IMR-90 (cell line): ENCODE measurements around the gene TP73. TPM values are rescaled to one million over a fixed set of nuclear protein-coding genes. Genes with fewer than 3 reads are reported as not detected.

Experiments
- ATAC-seq: fragments of 200-7000 bp; cut with Tn5 transposase; 2 replicates; pipeline ENCODE4 v1.9.1; 2020; ENCODE audit warnings: low read depth, mild to moderate bottlenecking, moderate library complexity
- BruUV-seq: library from RNA; stranded (reverse); fragments of 400-500 nt; replicated peaks from 2 replicates; lab custom pipeline; 2021; lab: Mats Ljungman, UMichigan
- CTCF ChIA-PET: fragments of 300-600 bp; formaldehyde crosslinking; extraction: SDS; loops from one replicate; lab custom pipeline; 2021; ENCODE audit warnings: antibody characterized with exemption; lab: Yijun Ruan, JAX
- POLR2A ChIA-PET: fragments of 300-600 bp; sonication (Branson Sonifier 250); formaldehyde crosslinking; loops from one replicate; lab custom pipeline; 2022; ENCODE audit warnings: antibody characterized with exemption; ENCODE audit not compliant: unreplicated experiment; lab: Charles Lee
- DNase-seq: peaks from one replicate; pipeline ENCODE4 v3.0.0; 2013
- H2AFZ ChIP-seq: replicated peaks from 2 replicates; pipeline ENCODE3; 2013; ENCODE audit warnings: low read length, mild to moderate bottlenecking; ENCODE audit not compliant: poor library complexity
- H2AK5ac ChIP-seq: 2 replicates; pipeline ENCODE4 v1.6.1; 2013; ENCODE audit warnings: low read depth, low read length, inconsistent platforms
- H2AK9ac ChIP-seq: replicated peaks from 2 replicates; pipeline ENCODE3; 2013; ENCODE audit warnings: mild to moderate bottlenecking, low read depth, low read length, moderate library complexity; ENCODE audit not compliant: poor library complexity
- H2BK120ac ChIP-seq: 2 replicates; pipeline ENCODE4 v1.6.1; 2013; ENCODE audit warnings: low read depth, low read length, inconsistent platforms
- H2BK15ac ChIP-seq: 3 replicates; pipeline ENCODE4 v1.6.1; 2013; ENCODE audit warnings: low read depth, low read length, inconsistent platforms
- H2BK20ac ChIP-seq: 2 replicates; pipeline ENCODE4 v1.6.1; 2013; ENCODE audit warnings: low read depth, mild to moderate bottlenecking, inconsistent platforms, low read length, moderate library complexity
- H2BK5ac ChIP-seq: 2 replicates; pipeline ENCODE4 v1.6.1; 2013; ENCODE audit warnings: mild to moderate bottlenecking, low read depth, low read length, inconsistent platforms; ENCODE audit not compliant: poor library complexity, severe bottlenecking
- H3K14ac ChIP-seq: replicated peaks from 2 replicates; pipeline ENCODE4 v1.6.1; 2013; ENCODE audit warnings: low read depth, low read length, inconsistent platforms
- H3K18ac ChIP-seq: 2 replicates; pipeline ENCODE4 v1.6.1; 2013; ENCODE audit warnings: low read depth, low read length, control low read depth
- H3K23ac ChIP-seq: 2 replicates; pipeline ENCODE4 v1.6.1; 2013; ENCODE audit warnings: low read depth, low read length, inconsistent platforms
- H3K27ac ChIP-seq: 2 replicates; pipeline ENCODE4 v1.5.1; 2013; ENCODE audit warnings: mild to moderate bottlenecking, control low read depth, low read length; ENCODE audit not compliant: insufficient read depth
- H3K27me3 ChIP-seq: 2 replicates; pipeline ENCODE4 v1.6.1; 2013; ENCODE audit warnings: low read length; ENCODE audit not compliant: control insufficient read depth, insufficient read depth
- H3K36me3 ChIP-seq: 2 replicates; pipeline ENCODE4 v1.6.1; 2013; ENCODE audit warnings: low read length, mixed read lengths; ENCODE audit not compliant: control insufficient read depth, insufficient read depth
- H3K4ac ChIP-seq: 2 replicates; pipeline ENCODE4 v1.6.1; 2013; ENCODE audit warnings: low read depth, low read length, inconsistent platforms
- H3K4me1 ChIP-seq: 2 replicates; pipeline ENCODE4 v1.6.1; 2013; ENCODE audit warnings: low read length, mixed read lengths; ENCODE audit not compliant: control insufficient read depth, insufficient read depth
- H3K4me2 ChIP-seq: 2 replicates; pipeline ENCODE4 v1.6.1; 2013; ENCODE audit warnings: low read depth, mild to moderate bottlenecking, control low read depth, low read length, moderate library complexity
- H3K4me3 ChIP-seq: 2 replicates; pipeline ENCODE4 v1.5.1; 2013; ENCODE audit warnings: low read depth, mild to moderate bottlenecking, control low read depth, low read length, moderate library complexity; ENCODE audit not compliant: insufficient read depth
- H3K56ac ChIP-seq: 2 replicates; pipeline ENCODE4 v1.6.1; 2013; ENCODE audit warnings: low read length, inconsistent platforms; ENCODE audit not compliant: insufficient read depth; ENCODE audit errors: extremely low read depth
- H3K79me1 ChIP-seq, 2 experiments: 2 replicates each; pipeline ENCODE4 v1.6.1; 2013; ENCODE audit warnings: low read length in 2 of 2, inconsistent platforms in 1 of 2, low read depth in 1 of 2
- H3K9ac ChIP-seq: 2 replicates; pipeline ENCODE4 v1.6.1; 2013; ENCODE audit warnings: low read depth, low read length, control low read depth
- H3K9me1 ChIP-seq: 2 replicates; pipeline ENCODE4 v1.6.1; 2013; ENCODE audit warnings: low read length, inconsistent platforms; ENCODE audit not compliant: insufficient read depth
- H3K9me3 ChIP-seq: 2 replicates; pipeline ENCODE4 v1.6.1; 2013; ENCODE audit warnings: low read length; ENCODE audit not compliant: control insufficient read depth, insufficient read depth
- H4K20me1 ChIP-seq: 2 replicates; pipeline ENCODE4 v1.6.1; 2013; ENCODE audit warnings: low read length, inconsistent platforms; ENCODE audit not compliant: insufficient read depth
- H4K5ac ChIP-seq: 2 replicates; pipeline ENCODE4 v1.6.1; 2013; ENCODE audit warnings: mild to moderate bottlenecking, low read depth, low read length, control low read depth
- H4K8ac ChIP-seq, 2 experiments: 2 replicates each; pipeline ENCODE4 v1.6.1; 2013; ENCODE audit warnings: low read depth in 2 of 2, low read length in 2 of 2, control low read depth in 1 of 2, inconsistent platforms in 1 of 2
- H4K91ac ChIP-seq: 2 replicates; pipeline ENCODE4 v1.6.1; 2013; ENCODE audit warnings: low read depth, low read length, inconsistent platforms; ENCODE audit not compliant: insufficient read depth
- NFE2L2 ChIP-seq: fragments of 150-350 bp; IDR thresholded peaks from 2 replicates; pipeline ENCODE4 v1.6.1; 2016; ENCODE audit warnings: low read depth, mild to moderate bottlenecking, low read length
- WGBS, 2 experiments: methylation state at CpG; one replicate each; pipeline versions ENCODE4 v1.1.5 to v1.1.7; 2013; ENCODE audit warnings: missing lambda C conversion rate in 2 of 2; ENCODE audit not compliant: insufficient read length in 1 of 2; ENCODE audit errors: extremely low coverage in 2 of 2; 5-methylcytosine and 5-hydroxymethylcytosine counted together
- dilution Hi-C: fragments of 300-500 bp; cut with HindIII; formaldehyde crosslinking; loops from one replicate; pipeline ENCODE4 v1.14.3; 2018; ENCODE audit warnings: low sequenced_read_pairs; ENCODE audit not compliant: unreplicated experiment
- in situ Hi-C: fragments of 300-500 bp; cut with MboI; formaldehyde crosslinking; loops from 3 replicates; pipeline ENCODE4 v1.14.3; 2019; ENCODE audit warnings: low sequenced_read_pairs, inconsistent platforms, mixed read lengths
- intact Hi-C: fragments of 100-400 bp; cut with micrococcal nuclease; formaldehyde crosslinking; loops from 2 replicates; pipeline ENCODE4 v1.10.0; 2022
- polyA plus RNA-seq, 3 experiments: library from polyadenylated mRNA; depleted of rRNA; stranded (reverse); fragments of >200 nt; gene quantifications; 2 replicates each; pipeline ENCODE4 v1.2.3, GENCODE V29; 2012; ENCODE audit warnings: low replicate concordance in 1 of 3
- total RNA-seq: library from RNA; depleted of rRNA; stranded (reverse); fragments of >200 nt; gene quantifications from 2 replicates; pipeline ENCODE4 v1.2.3, GENCODE V29; 2012

Gene TP73
- total and polyA plus RNA-seq, 2 of the 4 experiments (the other 2 are of a cell fraction), result not detected

DNA sequence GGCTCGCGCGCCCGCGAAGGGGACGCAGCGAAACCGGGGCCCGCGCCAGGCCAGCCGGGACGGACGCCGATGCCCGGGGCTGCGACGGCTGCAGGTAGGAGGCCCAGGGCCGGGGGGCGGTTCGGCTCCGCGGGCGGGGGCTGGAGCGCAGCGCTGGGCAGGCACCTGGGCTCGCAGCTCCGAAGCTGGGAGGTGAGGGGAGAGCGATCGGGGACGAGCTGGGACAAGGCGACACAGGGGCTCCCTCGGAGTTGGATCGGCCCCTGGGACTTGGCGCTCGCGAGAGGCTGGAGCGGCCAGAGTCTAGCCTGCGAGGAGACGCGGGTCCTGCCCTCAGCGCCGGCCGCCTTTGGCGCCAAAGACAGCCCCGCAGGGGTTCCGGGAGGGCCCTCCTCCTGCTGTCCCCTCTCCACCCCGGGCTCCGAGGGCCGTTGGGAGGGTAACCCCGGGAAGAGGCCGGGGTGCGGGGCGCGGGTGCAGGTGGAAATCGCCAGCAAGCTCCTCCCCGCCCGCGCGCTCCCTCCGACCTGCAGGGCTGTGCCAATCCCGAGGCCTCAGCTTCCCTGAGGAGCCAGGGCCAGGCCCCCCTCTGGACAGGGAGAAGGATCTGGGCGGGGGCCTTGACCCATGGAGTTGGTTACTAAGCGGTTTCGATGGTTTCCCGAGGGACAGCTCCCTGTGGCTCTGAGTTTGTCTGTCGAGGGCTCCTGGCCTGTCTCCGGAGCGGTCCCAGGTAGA, 401 bp downstream of the TP73 start:
- Histone ChIP-seq H3K56ac (no peak overlapping the region), H2BK5ac (no peak overlapping the region), H2BK20ac (no peak overlapping the region), H3K79me1 (peaks cover 4 to 10% of the 10 kb centered on the region in 2 experiments), H3K9me1 (no peaks in the 10 kb centered on the region), H2BK120ac (no peak overlapping the region), H3K27me3 (peaks cover 64% of the 10 kb centered on the region), H4K91ac (no peak overlapping the region), H4K5ac (no peak overlapping the region), H2AK5ac (no peak overlapping the region), H3K27ac (no peak overlapping the region), H3K4me2 (no peak overlapping the region), H3K23ac (no peak overlapping the region), H3K4me3 (no peak overlapping the region; the same call in 1 of the 2 replicates), H3K14ac (no peak overlapping the region), H3K4ac (no peak overlapping the region), H3K9me3 (no peaks in the 10 kb centered on the region), H3K36me3 (no peaks in the 10 kb centered on the region), H4K8ac (no peak overlapping the region), H3K18ac (no peak overlapping the region), H2AK9ac (no peak overlapping the region), H2BK15ac (no peak overlapping the region), H3K4me1 (no peaks in the 10 kb centered on the region; the same call in 1 of the 2 replicates), H4K20me1 (no peaks in the 10 kb centered on the region; the same call in 1 of the 2 replicates), H3K9ac (no peak overlapping the region), H2AFZ (peak overlapping the region; percentile 49)
- dilution Hi-C loops, result no loop called here
- no TSS peak for BruUV-seq
- in situ Hi-C loops, result no loop called here
- POLR2A ChIA-PET, result no interaction called here
- no peak for TF ChIP-seq NFE2L2
- WGBS, 2 experiments, result 3% methylated on average over 14 of the region's 68 CpGs; no CpG with 5 or more reads in 1 of the 2 experiments
- DNase-seq, result no peak
- no peak for ATAC-seq
- CTCF ChIA-PET, result no interaction called here
- intact Hi-C loops, result no loop called here
